AG04449 (cell line): Measurements from ENCODE around the gene IL27RA.

Experiments used
- CTCF ChIA-PET: fragments of 350-600 bp; formaldehyde crosslinking; extraction: SDS; loops from one replicate; lab custom pipeline; 2021; ENCODE audit warnings: antibody characterized with exemption; lab: Yijun Ruan, JAX
- POLR2A ChIA-PET: fragments of 400-600, 350-600 bp; formaldehyde crosslinking; extraction: SDS; loops from one replicate; lab custom pipeline; 2020; ENCODE audit warnings: antibody characterized with exemption, inconsistent platforms; lab: Yijun Ruan, JAX
- DNase-seq: peaks from one replicate; pipeline ENCODE4 v3.0.0-alpha.2; 2010; ENCODE audit warnings: low read depth, low spot score
- H3K4me3 ChIP-seq: 2 replicates; pipeline ENCODE4 v1.5.1; 2011; ENCODE audit warnings: low read depth, mild to moderate bottlenecking, control low read depth, low read length
- TF ChIP-seq, protein P1 (sequence below): IDR thresholded peaks from one replicate; pipeline ENCODE4 v1.5.1; 2011; ENCODE audit warnings: mild to moderate bottlenecking, moderate library complexity, low read length, control low read depth, inconsistent platforms; ENCODE audit not compliant: insufficient read depth; ENCODE audit errors: missing control alignments

Gene IL27RA

GRCh38 chr19:13996928-13997630 lies 34.5 kb upstream of the IL27RA start:
- POLR2A ChIA-PET = interaction anchor here (0.6 to 1.0 kb wide), 2 partner anchors 9 to 297 kb away, joined by 3 read pairs; partner anchors contain the start of gene RFX1
- H3K4me3 ChIP-seq = no peak overlapping the region
- TF ChIP-seq, protein P1, sequence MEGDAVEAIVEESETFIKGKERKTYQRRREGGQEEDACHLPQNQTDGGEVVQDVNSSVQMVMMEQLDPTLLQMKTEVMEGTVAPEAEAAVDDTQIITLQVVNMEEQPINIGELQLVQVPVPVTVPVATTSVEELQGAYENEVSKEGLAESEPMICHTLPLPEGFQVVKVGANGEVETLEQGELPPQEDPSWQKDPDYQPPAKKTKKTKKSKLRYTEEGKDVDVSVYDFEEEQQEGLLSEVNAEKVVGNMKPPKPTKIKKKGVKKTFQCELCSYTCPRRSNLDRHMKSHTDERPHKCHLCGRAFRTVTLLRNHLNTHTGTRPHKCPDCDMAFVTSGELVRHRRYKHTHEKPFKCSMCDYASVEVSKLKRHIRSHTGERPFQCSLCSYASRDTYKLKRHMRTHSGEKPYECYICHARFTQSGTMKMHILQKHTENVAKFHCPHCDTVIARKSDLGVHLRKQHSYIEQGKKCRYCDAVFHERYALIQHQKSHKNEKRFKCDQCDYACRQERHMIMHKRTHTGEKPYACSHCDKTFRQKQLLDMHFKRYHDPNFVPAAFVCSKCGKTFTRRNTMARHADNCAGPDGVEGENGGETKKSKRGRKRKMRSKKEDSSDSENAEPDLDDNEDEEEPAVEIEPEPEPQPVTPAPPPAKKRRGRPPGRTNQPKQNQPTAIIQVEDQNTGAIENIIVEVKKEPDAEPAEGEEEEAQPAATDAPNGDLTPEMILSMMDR = no peak
- DNase-seq = no peak
- CTCF ChIA-PET = interaction anchor here (1.2 kb wide), 2 partner anchors 9 to 17 kb away, joined by 3 to 4 read pairs; no protein-coding TSS in a partner anchor

DNA sequence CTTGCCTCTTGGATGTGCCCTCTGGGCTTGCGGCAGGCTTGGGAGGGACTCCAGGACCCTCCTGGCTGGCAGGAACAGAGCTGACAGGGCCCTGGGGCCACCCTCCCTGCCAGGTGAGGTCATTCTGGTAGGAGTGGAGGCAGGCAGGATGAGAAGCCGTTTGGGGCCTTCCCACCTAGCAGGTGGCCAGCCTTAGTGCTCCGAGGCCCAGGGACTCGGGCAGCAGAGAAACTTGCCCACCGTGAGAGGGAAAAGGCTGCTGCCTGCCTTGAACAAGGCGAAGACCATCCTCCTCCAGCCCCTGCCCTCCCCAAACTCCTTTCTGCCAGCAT lies 34.0 kb upstream of the IL27RA start:
- DNase-seq = no peak
- no peak overlapping the region for H3K4me3 ChIP-seq
- TF ChIP-seq, protein P1 = no peak
- ChIA-PET CTCF (interaction anchor here (1.2 kb wide), 2 partner anchors 10 to 17 kb away, joined by 3 to 4 read pairs; no protein-coding TSS in a partner anchor), POLR2A (interaction anchor here (0.6 to 1.0 kb wide), 2 partner anchors 9 to 296 kb away, joined by 3 read pairs; partner anchors contain the start of gene RFX1)

- ChIA-PET POLR2A (interaction anchor here (0.7 kb wide), 1 partner anchor 45 kb away, joined by 5 read pairs; no protein-coding TSS in a partner anchor), CTCF (interaction anchor here (0.6 to 1.5 kb wide), 3 partner anchors 11 to 118 kb away, joined by 3 to 4 read pairs (median 4); partner anchors contain the start of gene RLN3)
- no peak overlapping the region for H3K4me3 ChIP-seq
- no peak for DNase-seq
- TF ChIP-seq, protein P1 = no peak
These were observed 33.1 kb upstream of the IL27RA start for GRCh38 chr19:13998426-13998825.

GRCh38 chr19:13999085-13999484 lies 32.5 kb upstream of the IL27RA start:
- TF ChIP-seq, protein P1 = no peak
- H3K4me3 ChIP-seq = no peak overlapping the region
- DNase-seq = no peak
- ChIA-PET CTCF (interaction anchor here (1.5 kb wide), 1 partner anchor 29 kb away, joined by 4 read pairs; the partner anchor contains the start of gene RLN3), POLR2A (interaction anchor here (0.7 kb wide), 1 partner anchor 46 kb away, joined by 5 read pairs; no protein-coding TSS in a partner anchor)

GRCh38 chr19:14000691-14001375 lies 30.7 kb upstream of the IL27RA start:
- DNase-seq = no peak
- H3K4me3 ChIP-seq = no peak overlapping the region
- TF ChIP-seq, protein P1 = no peak
- ChIA-PET POLR2A (interaction anchor here (0.6 kb wide), 1 partner anchor 55 kb away, joined by 4 read pairs; no protein-coding TSS in a partner anchor), CTCF (interaction anchor here (1.3 kb wide), 2 partner anchors 71 to 74 kb away, joined by 4 read pairs; partner anchors contain the start of gene MISP3)
